HG03520 (cell line): ENCODE measurements around the gene RINT1.
"Not testable (repeated sequence)": the region's sequence is repeated elsewhere in the genome, so short reads cannot be mapped to it uniquely, and the experiment has no call there.

ENCODE experiments used
- ATAC-seq: cut with Tn5 transposase; IDR thresholded peaks from one replicate; pipeline ENCODE4 v1.9.1; 2021; ENCODE audit warnings: mild to moderate bottlenecking, moderate library complexity; ENCODE audit not compliant: unreplicated experiment

RINT1 gene

GRCh38 chr7:105531792-105532671, at the start of gene RINT1:
Gene RINT1 (plus strand): TSS chr7:105532201. CDS start chr7:105532316, 115 bp downstream.
- ATAC-seq: peak; percentile 89

GRCh38 chr7:105487579-105488571, 44.1 kb upstream of the RINT1 start:
- no peak for ATAC-seq

- ATAC-seq: no peak
Measured at GRCh38 chr7:105489409-105489808, 42.6 kb upstream of the RINT1 start.

GRCh38 chr7:105493196-105493922, 38.6 kb upstream of the RINT1 start:
- ATAC-seq: no peak

GRCh38 chr7:105493923-105494315, 38.1 kb upstream of the RINT1 start:
- no peak for ATAC-seq

- no peak for ATAC-seq
Measured at GRCh38 chr7:105496521-105496920, 35.5 kb upstream of the RINT1 start.

- ATAC-seq: no peak
Measured at GRCh38 chr7:105497016-105497415, 35.0 kb upstream of the RINT1 start.

GRCh38 chr7:105502173-105502572, 29.8 kb upstream of the RINT1 start:
- no peak for ATAC-seq

GRCh38 chr7:105512415-105512814, 19.6 kb upstream of the RINT1 start:
- no peak for ATAC-seq

GRCh38 chr7:105512926-105513526, 19.0 kb upstream of the RINT1 start:
- ATAC-seq: no peak

- ATAC-seq: not testable (repeated sequence)
Measured at GRCh38 chr7:105515610-105516009, 16.4 kb upstream of the RINT1 start.

- ATAC-seq: no peak
Measured at GRCh38 chr7:105519353-105519752, 12.6 kb upstream of the RINT1 start.

- ATAC-seq: not testable (repeated sequence)
Measured at GRCh38 chr7:105520620-105521019, 11.4 kb upstream of the RINT1 start.

GRCh38 chr7:105521027-105521716, 10.8 kb upstream of the RINT1 start:
- peak; percentile 27 for ATAC-seq

GRCh38 chr7:105521717-105522463, 10.1 kb upstream of the RINT1 start, which contains the start of gene PUS7:
Gene PUS7 (minus strand): TSS chr7:105522271. CDS start chr7:105508512, 13,759 bp downstream.
- ATAC-seq: peak; percentile 74

GRCh38 chr7:105524423-105524822, 7.6 kb upstream of the RINT1 start:
- ATAC-seq: not testable (repeated sequence)

- no peak for ATAC-seq
Measured at GRCh38 chr7:105524840-105525239, 7.2 kb upstream of the RINT1 start.

GRCh38 chr7:105527737-105528136, 4.3 kb upstream of the RINT1 start:
- not testable (repeated sequence) for ATAC-seq

GRCh38 chr7:105530126-105530525, 1.9 kb upstream of the RINT1 start:
- no peak for ATAC-seq
